Pancreas (tissue), 10 donors: ENCODE measurements around the gene NDC1. TPM values are rescaled to one million over a fixed set of nuclear protein-coding genes. Genes with fewer than 3 reads are reported as not detected.

ENCODE experiments used
- ATAC-seq, 4 donors: fragments of 200-7000 bp; cut with Tn5 transposase; one replicate each; pipeline versions ENCODE4 v1.8.0 to v1.9.1; 2020; ENCODE audit warnings: mild to moderate bottlenecking in 4 of 4, moderate library complexity in 4 of 4
- DNase-seq, 6 donors: peaks; one replicate each; pipeline ENCODE4 v3.0.0-alpha.2; 2020
- FAIRE-seq: peaks from 2 replicates; lab custom pipeline; 2012; peaks lifted over from hg19 to GRCh38; lab: Jason Lieb, UNC
- H3K27ac ChIP-seq, 4 donors: fragments of 200-600 bp; sonication (generic); 1 replicate in 3 of 4; 2 replicates in 1 of 4; pipeline versions ENCODE4 v1.5.0 to v1.8.0; 2020
- H3K27me3 ChIP-seq, 4 donors: fragments of 200-600 bp; one replicate each; pipeline ENCODE4 v1.8.0; 2021
- H3K36me3 ChIP-seq, 3 donors: fragments of 200-600 bp; sonication (generic) in 1 of 3; one replicate each; pipeline versions ENCODE4 v1.5.0 to v1.8.0; 2020 to 2021
- H3K4me1 ChIP-seq, 3 donors: fragments of 200-600 bp; one replicate each; pipeline ENCODE4 v1.8.0; 2021
- H3K4me3 ChIP-seq, 4 donors: fragments of 200-600 bp; sonication (generic) in 2 of 4; one replicate each; pipeline versions ENCODE4 v1.5.0 to v1.8.0; 2020 to 2021
- H3K9me3 ChIP-seq, 4 donors: fragments of 200-600 bp; one replicate each; pipeline ENCODE4 v1.8.0; 2021
- CTCF ChIP-seq, 4 donors: fragments of 200-600 bp; sonication (generic) in 3 of 4; IDR thresholded peaks; one replicate each; pipeline versions ENCODE4 v1.5.0 to v1.8.0; 2021; ENCODE audit warnings: antibody characterized with exemption in 4 of 4
- WGBS, 2 donors: extraction: QIAGEN DNeasy Blood & Tissue Kit; methylation state at CpG; one replicate each; pipeline ENCODE4 v1.1.7; 2013; 5-methylcytosine and 5-hydroxymethylcytosine counted together
- intact Hi-C, 3 donors: fragments of 100-400 bp; cut with DNase I; formaldehyde crosslinking; loops; one replicate each; pipeline versions ENCODE4 v1.11.1 to v1.14.2; 2022
- polyA plus RNA-seq, 2 donors: library from polyadenylated mRNA; stranded (reverse); fragments of 200-250 nt; gene quantifications; one replicate each; pipeline ENCODE4 v1.2.3, GENCODE V29; 2013
- total RNA-seq, 6 donors: library from RNA; stranded (reverse); fragmentation: NEBNext Ultra II Directional in 4 of 6; extraction: Animal tissue kit (Norgen Biotek cat#: 25700) in 4 of 6; gene quantifications; one replicate each; pipeline versions ENCODE4 v1.2.1 to v1.2.4, GENCODE V29; 2021 to 2023
- donor health status: healthy with polysubstance abuse.
- donor health status: DM: no; HTN: no; CAD: no; lungs with moderate emphysema.
- donor health status: DM: no; HTN: no; CAD: no.
- donor health status: control.
- donor health status: control.
- donor health status: Bipolar disorder and iron deficiency.
- donor health status: DM: yes; HTN: yes; CAD: no.
- donor health status: DM: no; HTN: no; CAD: no.
- donor health status: DM: no; HTN: no; CAD: no.
- donor health status: DM: yes; HTN: yes; CAD: no.

Gene NDC1
- total and polyA plus RNA-seq, 8 donors, result 1.6 to 7.4 (median 4.7) TPM

DNA sequence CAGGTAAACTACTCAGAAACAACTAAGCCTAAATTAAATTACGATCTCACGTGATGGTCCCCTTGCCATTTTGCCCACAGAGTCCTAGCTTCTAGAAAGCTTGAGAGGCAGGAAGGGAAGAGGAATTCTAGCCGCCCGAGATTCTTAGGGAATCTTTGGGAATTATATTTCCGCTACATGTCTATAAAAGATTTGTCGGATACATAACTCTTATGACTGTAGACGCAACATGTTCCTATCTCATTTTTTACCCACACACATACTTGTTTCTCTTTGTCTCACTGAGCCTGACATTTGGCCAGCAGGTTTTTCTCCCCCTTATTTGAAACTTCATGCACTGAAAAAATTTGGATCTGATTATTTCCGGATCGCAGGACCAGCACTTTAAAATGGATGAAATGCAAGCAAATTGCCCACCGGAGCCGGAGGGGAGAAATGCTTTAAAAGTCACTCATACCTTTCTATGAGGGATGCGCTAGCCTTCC is 104.6 kb downstream of the NDC1 start:
- no peak overlapping the region for H3K27ac ChIP-seq
- intact Hi-C loops, result no loop called here
- no peaks in the 10 kb centered on the region for H3K36me3 ChIP-seq
- FAIRE-seq (no peak), ATAC-seq (no peak), DNase-seq (no peak)
- H3K27me3 ChIP-seq, result peaks cover 0 to 7% (median 3%) of the 10 kb centered on the region in 4 donors
- TF ChIP-seq CTCF (IDR thresholded peaks at IDR 0.05), result no peak
- WGBS, 2 donors, result 84 to 86% methylated on average over 12 of the region's 12 CpGs
- H3K4me3 ChIP-seq, result no peak overlapping the region
- H3K9me3 ChIP-seq, result no peaks in the 10 kb centered on the region
- peaks cover 0 to 8% (median 0%) of the 10 kb centered on the region in 3 donors for H3K4me1 ChIP-seq

- no peak for ATAC-seq
- Histone ChIP-seq H3K4me1 (peaks cover 0 to 2% (median 0%) of the 10 kb centered on the region in 3 donors), H3K4me3 (no peak overlapping the region), H3K36me3 (no peaks in the 10 kb centered on the region), H3K27me3 (peaks cover 0 to 4% (median 0%) of the 10 kb centered on the region in 4 donors), H3K9me3 (no peaks in the 10 kb centered on the region), H3K27ac (no peak overlapping the region)
- FAIRE-seq, result no peak
- DNase-seq, result no peak
- WGBS, 2 donors, result 53 to 68% methylated on average over 6 of the region's 6 CpGs
- intact Hi-C loops, result no loop called here
- no peak for TF ChIP-seq CTCF (IDR thresholded peaks at IDR 0.05)
Measured at GRCh38 chr1:53732912-53733317, 105.2 kb downstream of the NDC1 start.

DNA sequence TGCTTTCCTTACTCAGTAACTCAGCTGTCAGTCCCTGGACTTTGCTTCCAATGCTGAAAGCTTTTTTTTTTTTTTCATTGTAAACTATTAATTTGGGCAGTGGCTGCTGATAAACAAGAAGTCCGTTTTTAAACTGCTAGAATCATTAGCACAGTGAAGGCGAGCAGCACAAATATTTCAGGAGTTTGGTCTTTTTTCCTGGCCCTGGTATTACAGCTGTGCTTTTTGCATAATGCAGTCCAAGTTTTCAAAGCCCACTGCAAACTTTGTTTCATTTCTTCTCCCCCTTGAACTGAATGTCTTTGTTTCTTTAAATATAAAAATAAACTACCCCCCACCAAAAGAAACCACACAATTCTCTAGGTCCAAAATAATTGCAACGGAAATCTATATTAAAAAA is 105.7 kb downstream of the NDC1 start:
- no peak overlapping the region for H3K4me3 ChIP-seq
- no peaks in the 10 kb centered on the region for H3K9me3 ChIP-seq
- intact Hi-C loops, result no loop called here
- H3K36me3 ChIP-seq, result no peaks in the 10 kb centered on the region
- DNase-seq (no peak), ATAC-seq (no peak), FAIRE-seq (no peak)
- H3K4me1 ChIP-seq, result no peaks in the 10 kb centered on the region
- peaks cover 0 to 4% (median 0%) of the 10 kb centered on the region in 4 donors for H3K27me3 ChIP-seq
- 29% methylated on average over 3 of the region's 3 CpGs for WGBS, 2 donors
- H3K27ac ChIP-seq, result no peak overlapping the region
- TF ChIP-seq CTCF (IDR thresholded peaks at IDR 0.05), result no peak

GRCh38 chr1:53731779-53732305 is 106.3 kb downstream of the NDC1 start:
- H3K27ac ChIP-seq, result no peak overlapping the region
- H3K27me3 ChIP-seq, result no peaks in the 10 kb centered on the region
- no peaks in the 10 kb centered on the region for H3K4me1 ChIP-seq
- no peaks in the 10 kb centered on the region for H3K36me3 ChIP-seq
- no peak for TF ChIP-seq CTCF (IDR thresholded peaks at IDR 0.05)
- ATAC-seq (no peak), DNase-seq (no peak), FAIRE-seq (no peak)
- intact Hi-C loops, result no loop called here
- H3K4me3 ChIP-seq, result no peak overlapping the region
- 81 to 84% methylated on average over 8 of the region's 8 CpGs for WGBS, 2 donors
- no peaks in the 10 kb centered on the region for H3K9me3 ChIP-seq

DNA sequence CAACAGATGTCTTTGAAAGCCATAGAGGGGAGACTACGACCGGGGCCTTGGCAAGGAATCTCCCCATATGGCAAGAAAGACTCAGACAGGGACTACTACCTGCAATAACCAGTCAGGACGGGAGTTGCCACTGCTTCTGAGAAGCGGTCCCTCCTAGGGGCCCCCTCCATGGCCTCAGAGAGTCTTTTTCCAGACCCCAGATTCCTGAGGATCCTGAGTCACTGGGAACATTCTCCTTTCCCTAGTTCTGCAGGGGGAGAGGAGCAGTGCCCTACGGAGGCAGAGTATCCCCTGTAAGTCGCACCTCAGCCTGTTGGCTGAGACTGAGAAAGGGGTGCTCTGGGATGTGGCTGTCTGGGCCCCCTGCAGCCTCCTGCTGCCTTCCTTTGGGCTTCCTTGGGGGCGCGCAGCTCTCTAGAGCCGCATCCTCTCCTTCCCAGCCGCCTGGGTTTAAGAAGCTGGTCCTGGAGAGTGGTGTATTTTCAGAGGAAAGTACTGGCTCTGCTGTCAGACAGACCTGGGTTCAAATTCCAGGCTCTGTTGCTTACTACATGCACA is 107.0 kb downstream of the NDC1 start:
- no peaks in the 10 kb centered on the region for H3K4me1 ChIP-seq
- no peaks in the 10 kb centered on the region for H3K9me3 ChIP-seq
- no peak for DNase-seq
- no peak overlapping the region for H3K27ac ChIP-seq
- no peak for ATAC-seq
- intact Hi-C loops, result no loop called here
- FAIRE-seq, result no peak
- H3K36me3 ChIP-seq, result no peaks in the 10 kb centered on the region
- no peaks in the 10 kb centered on the region for H3K27me3 ChIP-seq
- no peak overlapping the region for H3K4me3 ChIP-seq
- no peak for TF ChIP-seq CTCF (IDR thresholded peaks at IDR 0.05)
- 81 to 89% methylated on average over 10 of the region's 10 CpGs for WGBS, 2 donors
